Esophagus (tissue), 2 donors: ENCODE results near the gene STX1A. TPM values are rescaled to one million over a fixed set of nuclear protein-coding genes. Genes with fewer than 3 reads are reported as not detected.
"Not testable (repeated sequence)": the region's sequence is repeated elsewhere in the genome, so short reads cannot be mapped to it uniquely, and the experiment has no call there.

Experiments
- H3K27ac ChIP-seq, 2 donors: one replicate each; pipeline ENCODE4 v1.5.1; 2013; ENCODE audit warnings: low read depth in 2 of 2, mild to moderate bottlenecking in 2 of 2, inconsistent platforms in 1 of 2, low read length in 1 of 2, moderate library complexity in 1 of 2
- H3K27me3 ChIP-seq, 2 donors: one replicate each; pipeline ENCODE4 v1.6.1; 2013; ENCODE audit warnings: low read length in 2 of 2, control low read depth in 1 of 2, mild to moderate bottlenecking in 1 of 2; ENCODE audit not compliant: insufficient read depth in 2 of 2, control insufficient read depth in 1 of 2
- H3K36me3 ChIP-seq, 2 donors: one replicate each; pipeline ENCODE4 v1.6.1; 2013; ENCODE audit warnings: low read length in 1 of 2; ENCODE audit not compliant: control insufficient read depth in 2 of 2, insufficient read depth in 2 of 2
- H3K4me1 ChIP-seq, 2 donors: one replicate each; pipeline ENCODE4 v1.6.1; 2013; ENCODE audit warnings: low read length in 1 of 2; ENCODE audit not compliant: control insufficient read depth in 2 of 2, insufficient read depth in 2 of 2
- H3K4me3 ChIP-seq, 2 donors: one replicate each; pipeline ENCODE4 v1.5.1; 2013; ENCODE audit warnings: low read length in 2 of 2, mild to moderate bottlenecking in 2 of 2, low read depth in 1 of 2, moderate library complexity in 1 of 2
- H3K9me3 ChIP-seq, 2 donors: one replicate each; pipeline ENCODE4 v1.6.1; 2013; ENCODE audit warnings: mild to moderate bottlenecking in 2 of 2, low read depth in 1 of 2, low read length in 1 of 2, moderate library complexity in 1 of 2; ENCODE audit not compliant: control insufficient read depth in 2 of 2, insufficient read depth in 1 of 2
- WGBS, 2 donors: extraction: QIAGEN DNeasy Blood & Tissue Kit; methylation state at CpG; one replicate each; pipeline ENCODE4 v1.1.7; 2013; 5-methylcytosine and 5-hydroxymethylcytosine counted together
- polyA plus RNA-seq, 2 donors: library from polyadenylated mRNA; stranded (reverse); fragments of 200-250 nt; gene quantifications; one replicate each; pipeline ENCODE4 v1.2.3, GENCODE V29; 2013
- donor health status: healthy with polysubstance abuse.
- donor health status: Bipolar disorder and iron deficiency.

The STX1A gene
- polyA plus RNA-seq, 2 donors, result 1.6 to 2.4 TPM

- H3K27me3 ChIP-seq, H3K9me3 ChIP-seq, H3K27ac ChIP-seq, H3K36me3 ChIP-seq, H3K4me3 ChIP-seq: not testable (repeated sequence)
- WGBS, 2 donors, result 64 to 73% methylated on average over 4 of the region's 4 CpGs
- H3K4me1 ChIP-seq, result peaks cover 4 to 11% of the 10 kb centered on the region in 2 donors
These were observed 2.7 kb upstream of the STX1A start for GRCh38 chr7:73722182-73722581.

GRCh38 chr7:73721377-73721817 is 1.9 kb upstream of the STX1A start:
- 39 to 60% methylated on average over 3 of the region's 3 CpGs for WGBS, 2 donors
- Histone ChIP-seq H3K4me1 (peaks cover 4 to 11% of the 10 kb centered on the region in 2 donors), H3K27me3 (no peaks in the 10 kb centered on the region), H3K36me3 (no peaks in the 10 kb centered on the region), H3K4me3 (no peak overlapping the region), H3K9me3 (no peaks in the 10 kb centered on the region), H3K27ac (no peak overlapping the region)

GRCh38 chr7:73720443-73720842 is 974 bp upstream of the STX1A start:
- not testable (repeated sequence) for H3K4me3 ChIP-seq, H3K36me3 ChIP-seq, H3K27ac ChIP-seq, H3K9me3 ChIP-seq, H3K27me3 ChIP-seq
- WGBS, 2 donors, result 96% methylated on average over 9 of the region's 9 CpGs
- H3K4me1 ChIP-seq, result peaks cover 5 to 15% of the 10 kb centered on the region in 2 donors

GRCh38 chr7:73719806-73720169 is 319 bp upstream of the STX1A start:
- WGBS, 2 donors, result 10 to 11% methylated on average over 16 of the region's 16 CpGs

GRCh38 chr7:73718438-73718881 is 1.0 kb downstream of the STX1A start:
- Histone ChIP-seq H3K27ac (no peak overlapping the region), H3K4me3 (peak overlapping the region in 1 of 2 donors; percentile 50), H3K27me3 (no peaks in the 10 kb centered on the region), H3K36me3 (no peaks in the 10 kb centered on the region), H3K9me3 (no peaks in the 10 kb centered on the region), H3K4me1 (peaks cover 5 to 15% of the 10 kb centered on the region in 2 donors)
- 32 to 40% methylated on average over 9 of the region's 9 CpGs for WGBS, 2 donors

More at GRCh38 chr7:73719806-73720169, 319 bp upstream of the STX1A start:
- H3K27ac ChIP-seq, result peak overlapping the region in 1 of 2 donors; percentile 37
- H3K9me3 ChIP-seq, result no peaks in the 10 kb centered on the region
- H3K4me1 ChIP-seq, result peaks cover 5 to 15% of the 10 kb centered on the region in 2 donors
- no peaks in the 10 kb centered on the region for H3K36me3 ChIP-seq
- H3K27me3 ChIP-seq, result no peaks in the 10 kb centered on the region
- H3K4me3 ChIP-seq, result peak overlapping the region in 1 of 2 donors; percentile 50

GRCh38 chr7:73717991-73718405 is 1.5 kb downstream of the STX1A start:
- Histone ChIP-seq H3K36me3 (no peaks in the 10 kb centered on the region), H3K4me1 (peaks cover 5 to 15% of the 10 kb centered on the region in 2 donors), H3K27me3 (no peaks in the 10 kb centered on the region), H3K27ac (no peak overlapping the region), H3K4me3 (peak overlapping the region in 1 of 2 donors; percentile 2), H3K9me3 (no peaks in the 10 kb centered on the region)
- WGBS, 2 donors, result 46 to 59% methylated on average over 10 of the region's 10 CpGs

GRCh38 chr7:73717025-73717807 is 2.3 kb downstream of the STX1A start:
- Histone ChIP-seq H3K4me3 (no peak overlapping the region), H3K4me1 (peaks cover 5 to 15% of the 10 kb centered on the region in 2 donors), H3K27me3 (no peaks in the 10 kb centered on the region), H3K36me3 (no peaks in the 10 kb centered on the region), H3K27ac (peak overlapping the region in 1 of 2 donors; percentile 62), H3K9me3 (no peaks in the 10 kb centered on the region)
- 70 to 75% methylated on average over 13 of the region's 13 CpGs for WGBS, 2 donors

- no peaks in the 10 kb centered on the region for H3K9me3 ChIP-seq
- no peaks in the 10 kb centered on the region for H3K27me3 ChIP-seq
- WGBS, 2 donors, result 69 to 75% methylated on average over 4 of the region's 4 CpGs
- H3K36me3 ChIP-seq, result no peaks in the 10 kb centered on the region
- H3K4me1 ChIP-seq, result peaks cover 3 to 15% of the 10 kb centered on the region in 2 donors
- H3K27ac ChIP-seq, result peak overlapping the region in 1 of 2 donors; percentile 40
- H3K4me3 ChIP-seq, result no peak overlapping the region
These were observed 3.1 kb downstream of the STX1A start for GRCh38 chr7:73716318-73716890.

GRCh38 chr7:73715648-73716317 is 3.7 kb downstream of the STX1A start:
- WGBS, 2 donors, result 47 to 52% methylated on average over 16 of the region's 16 CpGs
- peak overlapping the region in 1 of 2 donors; percentile 40 for H3K27ac ChIP-seq
- H3K4me3 ChIP-seq, result no peak overlapping the region
- H3K27me3 ChIP-seq, result no peaks in the 10 kb centered on the region
- peaks cover 3 to 15% of the 10 kb centered on the region in 2 donors for H3K4me1 ChIP-seq
- H3K9me3 ChIP-seq, result no peaks in the 10 kb centered on the region
- no peaks in the 10 kb centered on the region for H3K36me3 ChIP-seq
